ENCODE measurements around the gene ADCY9.
"Not testable (repeated sequence)": the region's sequence is repeated elsewhere in the genome, so short reads cannot be mapped to it uniquely, and the experiment has no call there.

ADCY9 gene

GRCh38 chr16:4093495-4094126 lies 22.6 kb downstream of the ADCY9 start:
- DNase-seq (ENCODE audit: low read depth in 2 of 2): no peak

- DNase-seq (ENCODE audit: low read depth in 2 of 2): no peak
These were observed 23.5 kb downstream of the ADCY9 start for GRCh38 chr16:4092547-4093265.

GRCh38 chr16:4091240-4092012 lies 24.8 kb downstream of the ADCY9 start:
- no peak for DNase-seq (ENCODE audit: low read depth in 2 of 2)

GRCh38 chr16:4090351-4090851 lies 25.8 kb downstream of the ADCY9 start:
- DNase-seq (ENCODE audit: low read depth in 2 of 2): no peak

GRCh38 chr16:4089811-4090301 lies 26.4 kb downstream of the ADCY9 start:
- DNase-seq (ENCODE audit: low read depth in 2 of 2): no peak

- DNase-seq (ENCODE audit: low read depth in 2 of 2): no peak
These were observed 26.9 kb downstream of the ADCY9 start for GRCh38 chr16:4089251-4089810.

GRCh38 chr16:4087990-4088577 lies 28.2 kb downstream of the ADCY9 start:
- no peak for DNase-seq (ENCODE audit: low read depth in 2 of 2)

- no peak for DNase-seq (ENCODE audit: low read depth in 2 of 2)
These were observed 28.9 kb downstream of the ADCY9 start for GRCh38 chr16:4087099-4087885.

- no peak for DNase-seq (ENCODE audit: low read depth in 2 of 2)
These were observed 30.1 kb downstream of the ADCY9 start for GRCh38 chr16:4086153-4086552.

- DNase-seq (ENCODE audit: low read depth in 2 of 2): no peak
These were observed 30.8 kb downstream of the ADCY9 start for GRCh38 chr16:4085405-4085970.

- no peak for DNase-seq (ENCODE audit: low read depth in 2 of 2)
These were observed 32.8 kb downstream of the ADCY9 start for GRCh38 chr16:4083347-4083870.

- no peak for DNase-seq (ENCODE audit: low read depth in 2 of 2)
These were observed 33.7 kb downstream of the ADCY9 start for GRCh38 chr16:4082474-4083044.

- peak in 1 of 2 donors; percentile 6 for DNase-seq (ENCODE audit: low read depth in 2 of 2)
These were observed 34.7 kb downstream of the ADCY9 start for GRCh38 chr16:4081521-4082021.

GRCh38 chr16:4081047-4081446 lies 35.2 kb downstream of the ADCY9 start:
- no peak for DNase-seq (ENCODE audit: low read depth in 2 of 2)

- DNase-seq (ENCODE audit: low read depth in 2 of 2): no peak
These were observed 39.0 kb downstream of the ADCY9 start for GRCh38 chr16:4077174-4077649.

GRCh38 chr16:4075534-4075933 lies 40.7 kb downstream of the ADCY9 start:
- DNase-seq (ENCODE audit: low read depth in 2 of 2): no peak

- not testable (repeated sequence) for DNase-seq (ENCODE audit: low read depth in 2 of 2)
These were observed 43.1 kb downstream of the ADCY9 start for GRCh38 chr16:4073150-4073549.

- no peak for DNase-seq (ENCODE audit: low read depth in 2 of 2)
These were observed 44.3 kb downstream of the ADCY9 start for GRCh38 chr16:4071686-4072561.

GRCh38 chr16:4070936-4071335 lies 45.3 kb downstream of the ADCY9 start:
- DNase-seq (ENCODE audit: low read depth in 2 of 2): no peak
